Nephron progenitor cell (in vitro differentiated cells): ENCODE measurements around the gene HYKK.
A peak's percentile ranks its signal among the peaks of the same experiment; 100 is the strongest.

Experiments
- DNase-seq: peaks from one replicate; pipeline ENCODE4 v3.0.0; 2021
- H3K27ac Mint-ChIP-seq: 2 replicates; pipeline ENCODE4 v1.8.0; 2021; ENCODE audit warnings: mild to moderate bottlenecking, moderate library complexity, mixed read lengths
- H3K27me3 Mint-ChIP-seq: 2 replicates; pipeline ENCODE4 v1.8.0; 2021; ENCODE audit warnings: mild to moderate bottlenecking, low read depth, mixed read lengths; ENCODE audit not compliant: poor library complexity
- H3K36me3 Mint-ChIP-seq: 2 replicates; pipeline ENCODE4 v1.8.0; 2021; ENCODE audit warnings: low read depth, mixed read lengths
- H3K4me1 Mint-ChIP-seq: 2 replicates; pipeline ENCODE4 v1.8.0; 2021; ENCODE audit warnings: mixed read lengths
- H3K4me3 Mint-ChIP-seq: 2 replicates; pipeline ENCODE4 v1.8.0; 2021; ENCODE audit warnings: mild to moderate bottlenecking, moderate library complexity, mixed read lengths
- H3K9me3 Mint-ChIP-seq: 2 replicates; pipeline ENCODE4 v1.8.0; 2021; ENCODE audit warnings: mild to moderate bottlenecking, moderate library complexity, mixed read lengths
- TF ChIP-seq, protein P1 (sequence below): fragments of 200-600 bp; sonication (generic); IDR thresholded peaks from 2 replicates; pipeline ENCODE4 v1.5.0; 2021; ENCODE audit warnings: antibody characterized with exemption

HYKK gene, protein sequence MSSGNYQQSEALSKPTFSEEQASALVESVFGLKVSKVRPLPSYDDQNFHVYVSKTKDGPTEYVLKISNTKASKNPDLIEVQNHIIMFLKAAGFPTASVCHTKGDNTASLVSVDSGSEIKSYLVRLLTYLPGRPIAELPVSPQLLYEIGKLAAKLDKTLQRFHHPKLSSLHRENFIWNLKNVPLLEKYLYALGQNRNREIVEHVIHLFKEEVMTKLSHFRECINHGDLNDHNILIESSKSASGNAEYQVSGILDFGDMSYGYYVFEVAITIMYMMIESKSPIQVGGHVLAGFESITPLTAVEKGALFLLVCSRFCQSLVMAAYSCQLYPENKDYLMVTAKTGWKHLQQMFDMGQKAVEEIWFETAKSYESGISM

DNA sequence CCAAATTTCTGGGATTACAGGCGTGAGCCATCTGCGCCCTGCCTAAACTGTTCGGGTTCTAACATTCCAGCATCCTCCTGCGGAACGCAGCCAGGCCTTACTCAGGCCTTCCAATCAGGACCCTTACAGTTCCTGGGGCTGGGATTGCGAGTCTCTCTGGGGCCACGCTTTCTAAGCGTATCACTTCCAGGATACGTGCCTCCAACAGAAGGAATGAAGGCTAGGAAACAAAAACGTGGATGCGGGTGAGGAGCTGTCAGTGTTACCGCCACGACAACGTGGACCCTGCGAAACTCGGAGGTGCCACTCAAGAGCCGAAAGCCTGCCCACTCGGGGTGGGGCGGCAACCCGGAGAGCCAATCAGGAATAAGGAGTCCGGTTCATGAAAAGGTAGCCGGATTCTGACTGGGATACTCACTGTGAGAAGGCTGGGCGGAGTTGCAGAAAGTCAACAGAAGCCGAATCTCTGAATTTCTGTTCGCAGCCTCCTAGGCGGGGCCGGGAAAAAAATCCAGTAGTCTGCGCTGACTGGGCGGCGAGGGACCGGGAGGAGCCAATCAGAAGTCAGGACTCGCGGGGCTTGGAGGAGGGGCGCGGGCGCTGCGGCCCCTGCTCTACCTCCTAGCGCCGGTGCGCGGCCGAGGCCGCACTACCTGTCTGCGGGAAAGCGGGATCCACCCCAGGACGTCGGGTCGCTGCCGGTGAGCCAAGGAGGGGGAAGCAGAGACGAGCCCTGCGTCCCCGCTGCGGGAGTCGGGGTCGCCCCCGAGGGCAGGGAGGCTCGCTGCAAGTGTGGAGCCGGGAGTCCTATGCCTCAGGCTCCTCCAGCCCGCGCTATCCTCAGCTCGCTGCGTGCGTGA is at the start of gene HYKK:
TSS of gene HYKK (plus strand) at position 607 of the 860 bp plus-strand sequence. CDS start 5,512 bp downstream, outside the sequence.
- Mint-ChIP-seq H3K4me1 (peaks cover 7% of the 10 kb centered on the region), H3K27ac (peak within 1 kb of the TSS; percentile 95), H3K36me3 (peaks cover 3% of the 10 kb centered on the region), H3K27me3 (peaks cover 45% of the 10 kb centered on the region), H3K9me3 (peaks cover 11% of the 10 kb centered on the region), H3K4me3 (peak within 1 kb of the TSS; percentile 90)
- TF ChIP-seq, protein P1, sequence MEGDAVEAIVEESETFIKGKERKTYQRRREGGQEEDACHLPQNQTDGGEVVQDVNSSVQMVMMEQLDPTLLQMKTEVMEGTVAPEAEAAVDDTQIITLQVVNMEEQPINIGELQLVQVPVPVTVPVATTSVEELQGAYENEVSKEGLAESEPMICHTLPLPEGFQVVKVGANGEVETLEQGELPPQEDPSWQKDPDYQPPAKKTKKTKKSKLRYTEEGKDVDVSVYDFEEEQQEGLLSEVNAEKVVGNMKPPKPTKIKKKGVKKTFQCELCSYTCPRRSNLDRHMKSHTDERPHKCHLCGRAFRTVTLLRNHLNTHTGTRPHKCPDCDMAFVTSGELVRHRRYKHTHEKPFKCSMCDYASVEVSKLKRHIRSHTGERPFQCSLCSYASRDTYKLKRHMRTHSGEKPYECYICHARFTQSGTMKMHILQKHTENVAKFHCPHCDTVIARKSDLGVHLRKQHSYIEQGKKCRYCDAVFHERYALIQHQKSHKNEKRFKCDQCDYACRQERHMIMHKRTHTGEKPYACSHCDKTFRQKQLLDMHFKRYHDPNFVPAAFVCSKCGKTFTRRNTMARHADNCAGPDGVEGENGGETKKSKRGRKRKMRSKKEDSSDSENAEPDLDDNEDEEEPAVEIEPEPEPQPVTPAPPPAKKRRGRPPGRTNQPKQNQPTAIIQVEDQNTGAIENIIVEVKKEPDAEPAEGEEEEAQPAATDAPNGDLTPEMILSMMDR: no peak
- DNase-seq: peak; percentile 93

DNA sequence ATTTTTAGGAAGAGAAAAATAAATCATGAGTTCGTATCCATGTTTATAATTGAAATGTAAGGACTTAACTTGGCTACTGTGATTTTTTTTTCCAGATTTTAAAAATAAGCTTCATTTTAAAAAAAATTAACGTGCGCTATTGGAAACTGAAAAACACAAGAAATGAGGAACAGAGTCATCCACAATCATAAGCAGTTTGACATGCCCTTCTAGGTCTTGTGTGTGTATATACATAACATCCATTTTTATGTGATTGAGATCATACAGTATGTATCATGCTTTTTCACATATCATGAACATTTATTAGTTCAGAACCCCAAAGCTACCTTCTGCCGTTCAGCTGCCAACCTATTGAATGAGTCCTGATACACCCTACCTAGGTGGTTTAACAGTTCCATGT is 46.6 kb upstream of the HYKK start:
- H3K4me3 Mint-ChIP-seq: no peak overlapping the region
- DNase-seq: no peak
- peaks cover 15% of the 10 kb centered on the region for H3K4me1 Mint-ChIP-seq
- TF ChIP-seq, protein P1: no peak
- H3K36me3 Mint-ChIP-seq: peaks cover 28% of the 10 kb centered on the region
- no peak overlapping the region for H3K27ac Mint-ChIP-seq
- no peaks in the 10 kb centered on the region for H3K27me3 Mint-ChIP-seq
- H3K9me3 Mint-ChIP-seq: no peaks in the 10 kb centered on the region

- TF ChIP-seq, protein P1: no peak
- H3K27me3 Mint-ChIP-seq: no peaks in the 10 kb centered on the region
- no peak overlapping the region for H3K4me3 Mint-ChIP-seq
- DNase-seq: no peak
- H3K9me3 Mint-ChIP-seq: no peaks in the 10 kb centered on the region
- peaks cover 31% of the 10 kb centered on the region for H3K36me3 Mint-ChIP-seq
- peaks cover 12% of the 10 kb centered on the region for H3K4me1 Mint-ChIP-seq
- no peak overlapping the region for H3K27ac Mint-ChIP-seq
Observed at GRCh38 chr15:78461171-78461888, 46.0 kb upstream of the HYKK start.

GRCh38 chr15:78469031-78469430 is 38.3 kb upstream of the HYKK start:
- DNase-seq: no peak
- H3K27ac Mint-ChIP-seq: no peak overlapping the region
- H3K36me3 Mint-ChIP-seq: peaks cover 67% of the 10 kb centered on the region
- H3K4me1 Mint-ChIP-seq: no peaks in the 10 kb centered on the region
- no peaks in the 10 kb centered on the region for H3K9me3 Mint-ChIP-seq
- TF ChIP-seq, protein P1: no peak
- no peaks in the 10 kb centered on the region for H3K27me3 Mint-ChIP-seq
- no peak overlapping the region for H3K4me3 Mint-ChIP-seq

- H3K27ac Mint-ChIP-seq: peak overlapping the region; percentile 76
- H3K9me3 Mint-ChIP-seq: no peaks in the 10 kb centered on the region
- DNase-seq: no peak
- H3K36me3 Mint-ChIP-seq: peaks cover 59% of the 10 kb centered on the region
- no peaks in the 10 kb centered on the region for H3K27me3 Mint-ChIP-seq
- TF ChIP-seq, protein P1: no peak
- no peaks in the 10 kb centered on the region for H3K4me1 Mint-ChIP-seq
- no peak overlapping the region for H3K4me3 Mint-ChIP-seq
Observed at GRCh38 chr15:78477295-78477694, 30.1 kb upstream of the HYKK start.
